Chondrocyte (in vitro differentiated cells): ENCODE measurements around the gene DPP3. TPM values are rescaled to one million over a fixed set of nuclear protein-coding genes. Genes with fewer than 3 reads are reported as not detected.

Source experiments
- DNase-seq: peaks from one replicate; pipeline ENCODE4 v3.0.0; 2021; ENCODE audit warnings: mixed read lengths, low spot score
- H3K27ac Mint-ChIP-seq: one replicate; pipeline ENCODE4 v1.8.0; 2021; ENCODE audit warnings: mild to moderate bottlenecking, moderate library complexity, mixed read lengths; ENCODE audit not compliant: unreplicated experiment
- H3K27me3 Mint-ChIP-seq: 2 replicates; pipeline ENCODE4 v1.8.0; 2021; ENCODE audit warnings: low read depth, mixed read lengths
- H3K36me3 Mint-ChIP-seq: 2 replicates; pipeline ENCODE4 v1.8.0; 2021; ENCODE audit warnings: low read depth, mixed read lengths
- H3K4me1 Mint-ChIP-seq: 2 replicates; pipeline ENCODE4 v1.8.0; 2021; ENCODE audit warnings: low read depth, mild to moderate bottlenecking, mixed read lengths
- H3K4me3 Mint-ChIP-seq: one replicate; pipeline ENCODE4 v1.8.0; 2021; ENCODE audit warnings: mild to moderate bottlenecking, moderate library complexity, mixed read lengths; ENCODE audit not compliant: unreplicated experiment
- H3K9me3 Mint-ChIP-seq: 2 replicates; pipeline ENCODE4 v1.8.0; 2021; ENCODE audit warnings: low read depth, mixed read lengths
- CTCF ChIP-seq: fragments of 200-600 bp; sonication (generic); IDR thresholded peaks from 2 replicates; pipeline ENCODE4 v1.5.0; 2021; ENCODE audit warnings: antibody characterized with exemption, mild to moderate bottlenecking, moderate library complexity
- total RNA-seq: library from RNA; stranded (reverse); gene quantifications from 3 replicates; pipeline ENCODE4 v1.2.1, GENCODE V29; 2021

The DPP3 gene
- total RNA-seq, 1 donor from 2014 or later = 44.4 TPM

DNA sequence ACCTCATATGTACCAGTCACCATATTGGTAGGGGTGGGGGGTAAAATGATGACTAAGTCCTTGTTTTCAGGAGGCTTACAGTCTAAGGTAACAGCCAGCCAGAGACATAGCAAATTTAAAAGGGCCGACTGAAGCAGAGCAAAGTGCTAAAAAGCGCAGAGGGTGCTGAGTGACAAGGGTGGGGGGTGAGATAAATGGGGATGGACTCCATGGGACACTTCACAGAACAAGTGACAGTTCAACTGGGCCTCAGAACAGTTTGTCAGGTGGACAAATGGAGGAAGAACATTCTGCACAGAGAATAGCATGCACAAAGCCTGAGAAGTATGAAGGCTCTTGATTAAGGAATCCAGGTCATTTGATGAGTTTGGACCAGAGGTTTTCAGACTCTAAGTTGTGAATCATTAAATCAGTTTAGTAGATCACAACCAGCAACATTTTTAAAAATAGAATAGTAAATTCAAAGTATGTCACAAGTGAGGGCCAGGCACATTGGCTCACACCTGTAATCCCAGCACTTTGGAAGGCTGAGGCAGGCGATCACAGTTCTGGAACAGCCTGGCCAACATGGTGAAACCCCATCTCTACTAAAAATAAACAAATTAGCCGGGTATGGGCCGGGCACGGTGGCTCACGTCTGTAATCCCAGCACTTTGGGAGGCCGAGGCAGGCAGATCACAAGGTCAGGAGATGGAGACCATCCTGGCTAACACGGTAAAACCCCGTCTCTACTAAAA is 44.2 kb downstream of the DPP3 start:
- H3K27me3 Mint-ChIP-seq = no peaks in the 10 kb centered on the region
- no peak overlapping the region for H3K27ac Mint-ChIP-seq
- DNase-seq = no peak
- H3K4me1 Mint-ChIP-seq = no peaks in the 10 kb centered on the region
- no peak for TF ChIP-seq CTCF
- peaks cover 22% of the 10 kb centered on the region for H3K36me3 Mint-ChIP-seq
- no peaks in the 10 kb centered on the region for H3K9me3 Mint-ChIP-seq
- H3K4me3 Mint-ChIP-seq = no peak overlapping the region

DNA sequence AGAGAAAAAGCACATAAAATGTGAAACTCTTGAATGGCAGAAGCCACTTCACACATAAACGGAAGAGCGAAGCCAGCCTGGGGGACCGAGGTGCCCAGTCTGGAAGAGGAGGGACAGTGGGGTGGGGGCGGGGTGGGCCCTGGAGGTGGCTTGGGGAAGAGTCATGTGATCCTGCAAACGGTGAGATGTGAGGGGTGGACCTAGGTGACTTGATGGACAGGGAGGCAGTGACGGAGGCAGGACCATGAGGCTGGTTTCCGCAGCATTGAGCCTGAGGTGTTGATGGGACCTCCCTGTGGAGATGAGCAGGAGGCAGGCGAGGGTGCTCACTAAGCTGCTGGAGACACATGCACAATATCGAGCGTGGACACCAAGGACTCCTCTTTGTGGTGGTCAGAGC is 48.8 kb downstream of the DPP3 start:
- Mint-ChIP-seq H3K4me3 (no peak overlapping the region), H3K27ac (no peak overlapping the region), H3K4me1 (no peaks in the 10 kb centered on the region), H3K9me3 (no peaks in the 10 kb centered on the region), H3K27me3 (no peaks in the 10 kb centered on the region), H3K36me3 (peaks cover 5% of the 10 kb centered on the region)
- TF ChIP-seq CTCF = no peak
- DNase-seq = no peak

GRCh38 chr11:66529655-66530054 is 49.4 kb downstream of the DPP3 start:
- Mint-ChIP-seq H3K9me3 (no peaks in the 10 kb centered on the region), H3K27ac (no peak overlapping the region), H3K36me3 (peaks cover 5% of the 10 kb centered on the region), H3K27me3 (no peaks in the 10 kb centered on the region), H3K4me1 (no peaks in the 10 kb centered on the region), H3K4me3 (no peak overlapping the region)
- DNase-seq = no peak
- no peak for TF ChIP-seq CTCF

- Mint-ChIP-seq H3K27ac (no peak overlapping the region), H3K4me1 (no peaks in the 10 kb centered on the region), H3K4me3 (no peak overlapping the region), H3K36me3 (peaks cover 9% of the 10 kb centered on the region), H3K9me3 (no peaks in the 10 kb centered on the region), H3K27me3 (no peaks in the 10 kb centered on the region)
- no peak for TF ChIP-seq CTCF
- no peak for DNase-seq
Observed at GRCh38 chr11:66530927-66531709, 50.9 kb downstream of the DPP3 start.

DNA sequence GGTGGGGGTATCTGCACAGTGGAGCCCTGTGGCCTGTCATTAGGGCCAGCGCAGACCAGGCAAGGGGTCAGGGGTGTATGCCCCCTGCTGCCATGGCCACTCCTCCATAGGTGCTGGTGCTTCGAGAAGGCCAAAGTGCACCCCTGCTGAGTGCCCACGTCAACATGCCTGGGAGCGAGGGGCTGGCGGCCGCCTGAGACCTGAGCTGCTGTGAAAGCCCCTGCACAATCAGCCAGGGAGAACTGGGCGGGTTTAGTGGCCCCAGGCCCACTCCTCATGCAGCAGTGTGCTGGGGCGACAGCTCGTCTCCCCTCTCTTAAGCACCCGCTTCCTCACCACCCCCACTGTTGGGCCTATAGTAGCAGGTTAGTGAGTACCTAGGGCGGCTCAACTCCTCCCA is 51.6 kb downstream of the DPP3 start:
- H3K36me3 Mint-ChIP-seq = peaks cover 10% of the 10 kb centered on the region
- no peaks in the 10 kb centered on the region for H3K27me3 Mint-ChIP-seq
- no peaks in the 10 kb centered on the region for H3K4me1 Mint-ChIP-seq
- no peaks in the 10 kb centered on the region for H3K9me3 Mint-ChIP-seq
- H3K4me3 Mint-ChIP-seq = no peak overlapping the region
- no peak for TF ChIP-seq CTCF
- no peak overlapping the region for H3K27ac Mint-ChIP-seq
- DNase-seq = no peak
